Dendritic cell treated with granulocyte-macrophage colony-stimulating factor and Interleukin-4, amounts not matched to agents 40 ng/mL and 50 ng/mL, for 4 days (primary cell): ENCODE measurements around the gene ABLIM2.

ENCODE experiments used
- H3K27ac Mint-ChIP-seq: one replicate; pipeline ENCODE4 v1.8.0; 2022; ENCODE audit warnings: mild to moderate bottlenecking, mixed read lengths
- H3K27me3 Mint-ChIP-seq: one replicate; pipeline ENCODE4 v1.8.0; 2022; ENCODE audit warnings: mild to moderate bottlenecking, mixed read lengths
- H3K36me3 Mint-ChIP-seq: one replicate; pipeline ENCODE4 v1.8.0; 2022; ENCODE audit warnings: low read depth, mixed read lengths
- H3K4me1 Mint-ChIP-seq: one replicate; pipeline ENCODE4 v1.8.0; 2022; ENCODE audit warnings: low read depth, mixed read lengths
- H3K4me3 Mint-ChIP-seq: one replicate; pipeline ENCODE4 v1.8.0; 2022; ENCODE audit warnings: mild to moderate bottlenecking, moderate library complexity, mixed read lengths
- H3K9me3 Mint-ChIP-seq: one replicate; pipeline ENCODE4 v1.8.0; 2022; ENCODE audit warnings: mixed read lengths
- intact Hi-C: fragments of 100-400 bp; cut with micrococcal nuclease; formaldehyde crosslinking; loops from one replicate; pipeline ENCODE4 v1.15.0; 2022

The ABLIM2 gene

DNA sequence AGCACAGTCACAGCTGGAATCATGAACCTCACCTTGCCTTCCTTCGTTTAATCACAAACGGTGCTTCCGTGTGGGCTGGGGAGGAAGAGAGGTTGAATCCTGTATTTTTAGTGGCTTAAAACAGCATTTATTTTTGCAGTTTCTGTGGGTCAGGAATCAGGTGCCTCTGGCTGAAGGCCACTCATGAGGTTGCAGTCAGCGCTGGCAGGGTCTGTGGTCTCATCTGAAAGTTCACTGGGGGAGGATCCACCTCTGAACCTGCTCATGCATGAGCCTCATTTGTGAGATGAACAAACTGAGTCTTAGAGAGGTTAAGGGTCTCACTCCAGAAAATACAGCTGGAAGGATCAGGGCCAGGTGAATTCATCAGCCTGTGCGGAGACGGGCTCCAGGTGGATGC is 17.1 kb upstream of the ABLIM2 start:
- no peaks in the 10 kb centered on the region for H3K36me3 Mint-ChIP-seq
- no peak overlapping the region for H3K27ac Mint-ChIP-seq
- no peak overlapping the region for H3K4me3 Mint-ChIP-seq
- peaks cover 26% of the 10 kb centered on the region for H3K4me1 Mint-ChIP-seq
- peaks cover 23% of the 10 kb centered on the region for H3K27me3 Mint-ChIP-seq
- intact Hi-C loops = loop anchor here (2.0 to 5.0 kb wide), 3 partner anchors 15 to 227 kb away; no protein-coding TSS in a partner anchor
- H3K9me3 Mint-ChIP-seq = no peaks in the 10 kb centered on the region

DNA sequence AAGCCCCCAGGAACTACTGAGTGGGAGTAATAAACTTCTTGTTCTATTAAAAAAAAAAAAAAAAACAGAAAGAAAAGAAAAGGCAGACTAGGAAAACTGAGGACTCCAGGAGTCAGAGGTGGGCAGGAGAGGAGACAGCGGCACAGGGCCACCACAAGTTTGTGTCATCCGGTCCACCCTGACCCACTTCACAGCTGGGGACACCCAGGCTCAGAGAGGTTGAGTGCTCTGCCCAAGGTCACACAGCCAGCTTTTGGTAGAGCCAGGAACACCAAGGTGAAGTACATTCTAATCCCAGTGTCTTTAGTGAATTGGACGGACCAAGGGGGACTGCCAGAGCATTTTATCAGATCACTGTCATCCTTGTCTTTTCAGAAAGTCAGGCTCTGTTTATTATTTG is 16.4 kb upstream of the ABLIM2 start:
- H3K4me3 Mint-ChIP-seq = no peak overlapping the region
- no peaks in the 10 kb centered on the region for H3K36me3 Mint-ChIP-seq
- intact Hi-C loops = loop anchor here (5.0 kb wide), 1 partner anchor 67 kb away; no protein-coding TSS in a partner anchor
- H3K27ac Mint-ChIP-seq = no peak overlapping the region
- H3K9me3 Mint-ChIP-seq = no peaks in the 10 kb centered on the region
- peaks cover 31% of the 10 kb centered on the region for H3K4me1 Mint-ChIP-seq
- H3K27me3 Mint-ChIP-seq = peaks cover 22% of the 10 kb centered on the region

DNA sequence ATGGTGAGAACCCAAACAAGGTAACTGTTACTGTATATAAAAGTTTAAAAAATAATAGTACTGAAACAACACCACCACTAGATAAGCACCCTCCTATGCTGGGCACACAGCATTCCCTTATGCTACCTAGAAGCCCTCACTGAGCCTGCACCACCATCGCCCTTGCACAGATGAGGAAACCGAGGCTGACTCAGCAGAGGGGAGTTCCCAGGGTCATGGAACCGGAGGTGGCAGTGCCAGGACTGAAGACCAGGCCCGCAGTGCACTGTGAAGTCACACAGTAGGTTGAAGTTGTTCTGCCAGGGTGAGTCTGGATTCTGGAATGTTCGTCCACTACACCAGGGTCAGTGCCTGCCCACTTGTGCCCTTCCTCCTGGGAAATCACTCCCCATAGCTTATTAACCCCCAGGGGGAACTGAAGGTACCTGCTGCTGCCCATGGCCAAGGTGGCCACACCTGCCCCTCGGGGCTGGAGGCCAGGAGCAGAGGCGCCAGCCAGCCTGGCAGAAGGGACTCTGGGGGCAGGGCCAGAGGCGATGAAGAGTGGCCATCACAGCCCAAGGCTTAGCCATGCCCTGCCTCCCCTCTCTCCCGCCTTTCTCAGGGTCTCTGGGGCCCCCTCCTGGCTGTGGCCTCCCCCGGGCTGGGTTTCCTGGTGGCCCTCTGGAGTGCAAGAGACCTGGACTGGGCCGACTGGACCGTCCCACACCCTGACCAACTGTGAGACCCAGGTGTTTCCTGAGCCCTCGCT is 15.1 kb upstream of the ABLIM2 start:
- Mint-ChIP-seq H3K4me3 (no peak overlapping the region), H3K27ac (no peak overlapping the region), H3K36me3 (no peaks in the 10 kb centered on the region), H3K4me1 (peaks cover 31% of the 10 kb centered on the region), H3K27me3 (peaks cover 16% of the 10 kb centered on the region), H3K9me3 (no peaks in the 10 kb centered on the region)
- intact Hi-C loops = no loop called here

DNA sequence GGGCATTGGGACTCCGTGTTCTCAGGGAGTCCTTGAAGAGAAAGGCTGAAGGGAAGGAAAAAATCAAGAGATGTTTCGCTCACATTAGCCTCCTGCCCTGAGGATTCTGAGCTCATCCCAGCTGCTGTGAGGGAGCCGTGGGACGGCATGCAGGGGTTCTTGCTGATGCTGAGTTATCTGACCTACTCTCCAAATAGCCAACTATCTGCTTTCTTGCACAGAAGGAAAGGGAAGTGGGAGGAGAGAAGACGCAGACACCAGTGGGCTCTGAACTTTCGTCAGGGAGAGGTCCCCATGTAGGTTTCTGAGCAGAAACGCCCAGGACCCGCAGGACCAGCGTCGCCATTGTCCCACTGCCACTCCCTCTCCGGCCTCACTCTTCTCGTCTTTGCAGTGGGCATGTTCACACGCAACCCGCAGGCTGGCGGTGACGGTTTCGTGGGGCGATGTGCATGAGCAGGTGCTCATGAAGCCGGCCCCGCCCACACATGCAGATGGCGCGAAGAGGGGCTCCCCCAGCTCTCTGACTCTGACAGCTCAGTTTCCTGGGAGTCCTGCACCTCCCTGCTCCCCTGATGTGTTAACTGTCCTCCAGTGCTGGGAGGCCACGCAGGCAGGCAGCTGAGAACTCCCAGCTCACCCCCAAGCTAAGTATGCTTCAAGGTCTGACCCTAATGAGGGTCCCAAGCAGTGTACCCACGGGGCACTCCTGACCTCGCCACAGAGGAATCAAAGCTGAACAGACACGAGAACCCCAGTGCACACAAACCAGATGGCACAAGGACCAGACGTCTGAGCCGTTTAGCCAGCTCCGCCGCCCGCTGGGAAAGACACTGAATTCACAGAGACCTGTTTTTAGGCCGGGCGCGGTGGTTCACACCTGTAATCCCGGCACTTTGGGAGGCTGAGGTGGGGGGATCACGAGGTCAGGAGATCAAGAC is 13.6 kb upstream of the ABLIM2 start:
- H3K27ac Mint-ChIP-seq = peak overlapping the region; percentile 25
- peaks cover 41% of the 10 kb centered on the region for H3K4me1 Mint-ChIP-seq
- peaks cover 13% of the 10 kb centered on the region for H3K27me3 Mint-ChIP-seq
- H3K4me3 Mint-ChIP-seq = no peak overlapping the region
- no peaks in the 10 kb centered on the region for H3K9me3 Mint-ChIP-seq
- H3K36me3 Mint-ChIP-seq = no peaks in the 10 kb centered on the region
- intact Hi-C loops = no loop called here

DNA sequence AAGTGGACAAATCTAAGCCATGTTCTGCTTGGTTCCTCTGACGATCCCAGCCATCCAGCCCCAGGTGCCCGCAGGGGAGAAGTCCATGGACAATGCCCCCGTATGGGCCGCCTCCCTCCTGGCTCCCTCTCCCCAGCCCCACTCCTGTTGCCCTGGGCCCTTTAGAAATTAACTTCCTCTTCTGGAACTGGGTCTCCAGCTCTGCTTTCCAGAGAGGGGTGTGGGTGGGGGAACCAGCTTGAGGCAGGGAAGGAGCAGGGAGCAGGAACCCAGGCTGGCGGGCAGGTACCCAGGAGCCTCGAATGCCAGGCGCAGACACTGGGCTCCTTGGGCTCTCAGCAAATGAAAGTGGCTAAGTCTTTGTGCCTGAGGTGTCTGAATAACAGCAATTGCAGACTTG is 12.7 kb upstream of the ABLIM2 start:
- intact Hi-C loops = no loop called here
- Mint-ChIP-seq H3K9me3 (peaks cover 6% of the 10 kb centered on the region), H3K27ac (peak overlapping the region; percentile 25), H3K36me3 (no peaks in the 10 kb centered on the region), H3K4me3 (no peak overlapping the region), H3K27me3 (peaks cover 18% of the 10 kb centered on the region), H3K4me1 (peaks cover 43% of the 10 kb centered on the region)

DNA sequence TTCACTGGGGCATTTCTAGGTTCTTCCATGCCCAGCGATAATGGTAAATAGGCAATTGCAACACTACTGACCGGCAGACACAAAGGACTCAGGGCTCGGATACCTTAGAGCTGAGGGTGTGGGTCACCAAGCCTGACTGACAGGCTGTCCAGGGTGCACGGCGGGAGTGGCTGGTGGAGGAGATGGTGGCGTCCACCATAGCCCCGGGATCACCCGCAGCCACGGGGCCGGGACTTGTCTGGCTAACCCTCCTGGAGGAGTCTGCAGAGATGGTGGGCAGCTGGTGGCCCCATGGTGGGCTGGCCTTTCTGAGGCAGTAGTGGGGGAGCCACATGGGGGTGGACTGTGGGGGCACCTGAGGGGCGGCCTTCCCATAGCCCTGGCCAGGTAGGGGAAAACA is 11.7 kb upstream of the ABLIM2 start:
- H3K4me1 Mint-ChIP-seq = peaks cover 52% of the 10 kb centered on the region
- H3K27me3 Mint-ChIP-seq = peaks cover 21% of the 10 kb centered on the region
- H3K27ac Mint-ChIP-seq = no peak overlapping the region
- peaks cover 9% of the 10 kb centered on the region for H3K9me3 Mint-ChIP-seq
- no peak overlapping the region for H3K4me3 Mint-ChIP-seq
- H3K36me3 Mint-ChIP-seq = no peaks in the 10 kb centered on the region
- intact Hi-C loops = no loop called here

DNA sequence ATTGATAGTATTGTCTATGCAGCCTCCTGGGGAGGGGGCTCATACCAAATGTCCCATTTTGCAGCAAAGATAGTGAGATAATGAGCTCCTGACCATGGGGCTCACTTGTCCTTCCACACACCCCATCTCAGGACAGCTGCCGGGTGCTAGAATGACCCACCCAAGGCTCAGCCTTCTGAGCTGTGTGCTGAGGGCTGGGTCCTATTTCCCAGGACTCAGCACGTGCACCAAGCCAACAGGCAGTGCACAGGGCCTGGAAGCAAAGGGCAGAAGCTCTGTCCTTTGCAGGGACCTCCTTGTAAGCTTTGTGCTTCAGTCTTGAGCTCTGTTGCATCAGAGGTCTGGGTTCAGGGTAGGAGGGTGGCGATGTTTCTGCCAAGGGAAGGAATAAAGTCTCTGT is 11.2 kb upstream of the ABLIM2 start:
- no peak overlapping the region for H3K27ac Mint-ChIP-seq
- H3K9me3 Mint-ChIP-seq = peaks cover 9% of the 10 kb centered on the region
- no peak overlapping the region for H3K4me3 Mint-ChIP-seq
- intact Hi-C loops = no loop called here
- H3K4me1 Mint-ChIP-seq = peaks cover 58% of the 10 kb centered on the region
- peaks cover 24% of the 10 kb centered on the region for H3K27me3 Mint-ChIP-seq
- H3K36me3 Mint-ChIP-seq = no peaks in the 10 kb centered on the region

DNA sequence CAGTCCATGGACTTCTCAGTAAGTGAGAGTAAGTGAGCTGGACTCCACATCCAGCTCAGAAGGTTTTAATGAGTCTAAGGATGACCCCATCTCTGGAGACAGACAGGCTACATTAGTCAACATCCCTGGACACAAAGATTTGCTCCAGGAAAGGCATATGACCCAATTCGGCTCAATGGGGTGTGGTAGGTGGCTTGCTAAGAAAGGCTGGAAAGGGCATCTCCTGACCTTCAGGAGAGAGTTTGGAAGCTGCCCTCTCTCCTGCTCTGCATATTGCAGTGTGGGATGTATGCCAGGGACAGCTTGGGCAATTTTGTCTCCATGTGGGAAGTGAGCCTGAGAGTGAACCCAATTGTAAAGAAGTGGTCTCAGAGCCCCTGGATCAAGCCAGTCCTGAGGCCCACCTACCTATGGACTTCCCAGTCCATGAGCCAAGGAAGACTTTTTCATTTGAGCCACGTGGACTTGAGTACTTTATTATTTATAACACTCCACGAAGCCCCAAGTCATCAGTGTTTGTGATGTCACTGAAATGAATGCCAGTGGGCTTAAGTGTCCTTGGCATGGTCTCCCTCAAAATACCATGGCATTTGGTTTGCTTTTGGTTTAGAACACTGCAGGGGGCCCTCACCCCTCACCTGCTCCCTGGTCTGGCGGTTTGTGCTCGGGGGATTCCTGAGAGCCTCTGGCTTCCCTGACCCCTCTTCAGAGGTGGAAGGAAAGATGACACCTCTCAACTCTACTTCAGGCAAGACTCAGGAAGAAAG is 10.4 kb upstream of the ABLIM2 start:
- no peak overlapping the region for H3K27ac Mint-ChIP-seq
- peaks cover 9% of the 10 kb centered on the region for H3K9me3 Mint-ChIP-seq
- H3K4me1 Mint-ChIP-seq = peaks cover 58% of the 10 kb centered on the region
- H3K27me3 Mint-ChIP-seq = peaks cover 30% of the 10 kb centered on the region
- H3K4me3 Mint-ChIP-seq = no peak overlapping the region
- intact Hi-C loops = no loop called here
- H3K36me3 Mint-ChIP-seq = no peaks in the 10 kb centered on the region

DNA sequence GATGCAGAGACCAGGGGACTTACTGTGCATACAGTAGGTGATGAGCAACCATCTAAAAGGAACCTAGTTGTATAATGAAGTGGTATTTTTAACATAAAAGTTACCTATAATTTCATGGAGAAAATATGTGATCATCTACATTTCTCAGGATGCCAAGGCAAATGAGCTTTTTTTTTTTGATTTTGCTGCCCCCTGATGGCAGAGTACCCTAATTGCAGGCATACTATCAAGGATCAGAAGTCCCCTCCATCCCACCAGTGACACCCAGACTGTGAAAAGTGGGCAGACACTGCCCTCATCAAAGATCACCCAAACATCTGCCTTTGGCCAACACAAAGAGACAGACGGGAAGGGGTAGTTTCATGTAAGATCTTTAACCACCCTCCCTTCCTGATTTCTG is 9.6 kb upstream of the ABLIM2 start:
- intact Hi-C loops = no loop called here
- no peak overlapping the region for H3K4me3 Mint-ChIP-seq
- peaks cover 58% of the 10 kb centered on the region for H3K4me1 Mint-ChIP-seq
- H3K36me3 Mint-ChIP-seq = no peaks in the 10 kb centered on the region
- peaks cover 9% of the 10 kb centered on the region for H3K9me3 Mint-ChIP-seq
- peaks cover 37% of the 10 kb centered on the region for H3K27me3 Mint-ChIP-seq
- peak overlapping the region; percentile 75 for H3K27ac Mint-ChIP-seq

DNA sequence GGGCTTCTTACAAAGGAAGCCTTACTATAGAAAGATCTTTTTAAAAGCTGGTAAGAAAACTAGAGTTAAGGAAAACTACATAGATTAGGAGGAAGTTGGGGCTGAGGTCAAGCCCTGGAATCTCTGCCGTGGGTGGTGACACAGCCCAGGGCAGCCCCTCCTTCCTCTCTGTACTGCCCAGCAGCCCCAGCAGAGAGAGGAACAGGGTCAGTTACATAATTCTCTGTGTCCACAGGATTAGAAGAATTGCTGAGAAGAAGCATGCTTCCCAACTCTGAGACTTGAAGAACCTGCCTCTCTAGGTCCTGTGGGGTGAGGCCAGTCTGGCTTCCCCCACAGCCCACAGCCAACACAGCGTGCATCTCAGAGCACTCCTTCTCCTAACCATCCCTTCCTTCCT is 9.2 kb upstream of the ABLIM2 start:
- intact Hi-C loops = no loop called here
- Mint-ChIP-seq H3K36me3 (no peaks in the 10 kb centered on the region), H3K27me3 (peaks cover 39% of the 10 kb centered on the region), H3K27ac (peak overlapping the region; percentile 75), H3K9me3 (peaks cover 9% of the 10 kb centered on the region), H3K4me3 (no peak overlapping the region), H3K4me1 (peaks cover 58% of the 10 kb centered on the region)

DNA sequence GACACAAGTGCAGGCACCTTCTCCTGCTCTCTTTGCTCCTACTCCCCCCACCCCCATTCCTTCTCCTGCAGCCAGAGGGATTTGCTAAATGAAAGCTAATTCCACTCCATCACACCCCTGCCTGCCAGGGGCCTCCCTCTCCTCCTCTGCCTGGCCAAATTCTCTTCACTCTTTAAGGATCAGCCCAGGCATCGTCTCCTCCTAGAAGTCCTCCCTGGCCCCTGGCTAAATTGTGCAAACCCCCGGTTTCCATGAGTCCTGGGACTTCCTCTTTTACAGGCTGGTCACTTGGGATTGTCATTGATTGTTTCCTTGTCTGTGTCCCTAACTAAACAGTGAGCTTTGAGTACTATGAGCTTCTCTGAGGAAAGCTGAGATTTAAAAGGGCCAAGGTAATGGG is 8.7 kb upstream of the ABLIM2 start:
- peaks cover 36% of the 10 kb centered on the region for H3K27me3 Mint-ChIP-seq
- H3K9me3 Mint-ChIP-seq = peaks cover 9% of the 10 kb centered on the region
- intact Hi-C loops = no loop called here
- H3K4me1 Mint-ChIP-seq = peaks cover 53% of the 10 kb centered on the region
- peak overlapping the region; percentile 75 for H3K27ac Mint-ChIP-seq
- no peaks in the 10 kb centered on the region for H3K36me3 Mint-ChIP-seq
- H3K4me3 Mint-ChIP-seq = peak overlapping the region; percentile 5

DNA sequence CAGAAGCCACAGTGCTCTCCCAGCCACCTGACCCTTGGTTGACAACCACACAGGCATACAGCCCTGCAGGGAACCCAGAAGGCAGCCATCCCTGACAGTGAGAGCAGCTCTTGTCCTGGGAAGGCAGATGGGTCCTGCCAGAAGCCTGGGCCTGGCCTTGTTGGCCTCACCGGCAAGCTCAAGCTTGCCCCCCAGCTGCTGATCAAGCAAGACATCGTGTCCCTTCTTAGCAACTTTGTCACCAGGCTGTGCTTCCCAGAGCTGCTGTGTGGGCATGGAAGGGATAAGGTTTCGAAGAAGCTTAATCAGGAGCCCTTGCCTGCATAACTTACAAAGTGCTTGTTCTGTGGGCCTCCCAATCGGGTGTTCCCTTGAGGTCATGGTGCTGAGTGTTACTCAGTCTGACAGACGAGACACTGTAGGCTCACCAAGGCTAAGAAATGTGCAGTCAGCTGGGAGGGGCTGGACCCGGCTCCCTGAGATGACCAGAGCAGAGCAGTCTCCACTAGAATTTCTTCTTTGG is 6.8 kb upstream of the ABLIM2 start:
- Mint-ChIP-seq H3K27me3 (peaks cover 40% of the 10 kb centered on the region), H3K4me1 (peaks cover 37% of the 10 kb centered on the region), H3K4me3 (no peak overlapping the region)

DNA sequence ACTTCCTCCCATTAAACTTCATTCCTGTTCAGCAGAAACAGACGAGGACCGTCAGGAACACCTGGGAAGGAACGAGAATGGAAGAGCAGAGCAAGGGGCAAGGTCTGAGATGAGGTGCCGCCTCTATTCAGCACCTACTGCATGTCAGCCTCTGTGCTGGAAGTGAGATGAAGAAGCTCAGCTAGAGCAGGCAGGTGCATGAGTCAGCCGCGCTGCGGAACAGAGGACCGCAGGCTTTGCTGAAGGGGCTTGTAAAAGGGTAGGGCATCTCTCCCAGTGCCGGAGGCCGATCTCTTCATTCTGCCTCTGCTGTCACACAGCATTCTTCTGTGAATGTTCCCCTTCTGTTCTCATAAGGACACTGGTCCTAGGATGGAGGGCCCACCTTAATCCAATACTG is 6.1 kb upstream of the ABLIM2 start:
- Mint-ChIP-seq H3K27ac (no peak overlapping the region), H3K4me1 (peaks cover 42% of the 10 kb centered on the region), H3K27me3 (peaks cover 47% of the 10 kb centered on the region), H3K4me3 (no peak overlapping the region), H3K36me3 (no peaks in the 10 kb centered on the region), H3K9me3 (peaks cover 9% of the 10 kb centered on the region)
- intact Hi-C loops = no loop called here

More for the DNA sequence above, 6.8 kb upstream of the ABLIM2 start:
- peaks cover 9% of the 10 kb centered on the region for H3K9me3 Mint-ChIP-seq
- H3K36me3 Mint-ChIP-seq = no peaks in the 10 kb centered on the region
- no peak overlapping the region for H3K27ac Mint-ChIP-seq
- intact Hi-C loops = no loop called here
